HCEC 1CT (cell line): ENCODE data around the gene ANXA7.
"Not testable (repeated sequence)": the region's sequence is repeated elsewhere in the genome, so short reads cannot be mapped to it uniquely, and the experiment has no call there.

Experiments used
- DNase-seq: peaks from one replicate; pipeline ENCODE4 v3.0.0-alpha.2; 2017

Gene ANXA7

DNA sequence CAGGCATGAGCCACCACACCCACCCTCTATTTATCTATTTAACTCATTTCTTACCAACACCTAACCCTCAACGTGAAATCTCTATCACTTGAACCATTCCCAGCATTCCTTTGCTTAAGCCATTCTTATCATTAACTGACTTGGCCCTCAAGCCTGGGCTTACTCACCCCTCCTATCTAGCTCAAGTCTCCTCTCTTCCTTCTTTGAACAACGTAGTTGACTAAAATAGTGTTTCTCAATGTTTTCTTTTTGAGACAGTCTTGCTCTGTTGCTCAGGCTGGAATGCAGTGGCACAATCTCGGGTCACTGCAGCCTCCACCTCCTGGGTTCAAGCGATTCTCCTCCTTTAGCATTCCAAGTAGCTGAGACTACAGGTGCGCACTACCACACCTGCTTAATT lies 7.0 kb downstream of the ANXA7 start:
- DNase-seq: no peak

GRCh38 chr10:73405556-73405955 lies 8.3 kb downstream of the ANXA7 start:
- DNase-seq: no peak

- DNase-seq: no peak
Observed at GRCh38 chr10:73404690-73405089, 9.2 kb downstream of the ANXA7 start.

DNA sequence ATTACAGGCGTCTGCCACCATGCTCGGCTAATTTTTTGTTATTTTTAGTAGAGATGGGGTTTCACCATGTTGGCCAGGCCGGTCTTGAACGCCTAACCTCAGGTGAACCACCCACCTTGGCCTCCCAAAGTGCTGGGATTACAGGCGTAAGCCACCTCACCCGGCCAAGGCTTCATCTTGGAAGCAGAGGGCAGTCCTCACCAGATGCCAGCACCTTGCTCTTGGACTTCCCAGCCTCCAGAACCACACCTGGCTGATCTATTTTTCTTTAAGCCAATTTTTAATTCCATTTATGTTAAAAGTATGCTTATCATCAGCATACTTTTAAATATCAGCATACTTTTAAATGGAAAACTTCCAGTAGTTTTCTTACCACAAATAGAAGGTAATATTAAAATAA lies 12.2 kb downstream of the ANXA7 start:
- no peak for DNase-seq

- no peak for DNase-seq
Observed at GRCh38 chr10:73399063-73399462, 14.8 kb downstream of the ANXA7 start.

GRCh38 chr10:73398024-73398423 lies 15.8 kb downstream of the ANXA7 start:
- DNase-seq: no peak

GRCh38 chr10:73394325-73394724 lies 19.5 kb downstream of the ANXA7 start:
- DNase-seq: not testable (repeated sequence)

GRCh38 chr10:73388228-73388627 lies 25.6 kb downstream of the ANXA7 start:
- no peak for DNase-seq

- DNase-seq: no peak
Observed at GRCh38 chr10:73386583-73386982, 27.3 kb downstream of the ANXA7 start.

DNA sequence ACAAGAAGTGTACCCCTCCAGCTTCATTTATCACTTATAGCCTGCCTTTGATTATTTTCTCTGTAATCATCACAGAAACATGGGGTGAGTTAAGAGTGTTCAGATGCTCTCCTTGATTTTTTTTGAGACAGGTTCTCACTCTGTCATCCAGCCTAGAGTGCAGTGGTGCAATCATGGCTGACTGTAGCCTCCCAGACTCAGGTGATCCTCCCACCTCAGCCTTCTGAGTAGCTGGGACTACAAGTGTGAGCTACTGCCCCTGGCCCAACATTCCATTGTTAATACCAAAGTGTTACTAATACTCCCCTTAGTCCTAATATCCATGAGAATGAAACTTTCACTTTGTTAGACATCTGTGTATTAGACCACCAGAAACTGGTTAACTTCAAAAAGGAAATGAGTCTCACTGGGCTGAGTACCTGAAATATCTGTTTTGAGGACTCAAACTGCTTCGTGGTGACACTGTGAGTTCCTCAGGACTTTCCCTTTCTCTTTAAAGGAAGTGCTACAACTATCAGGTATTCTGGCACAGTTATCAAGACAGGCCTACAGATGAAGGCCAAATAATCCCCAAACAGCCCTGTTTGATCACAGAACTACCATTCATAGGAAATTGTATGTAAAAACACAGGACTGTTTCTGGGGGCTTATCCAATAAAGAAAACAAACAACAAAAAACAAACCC lies 34.7 kb downstream of the ANXA7 start:
- DNase-seq: no peak

DNA sequence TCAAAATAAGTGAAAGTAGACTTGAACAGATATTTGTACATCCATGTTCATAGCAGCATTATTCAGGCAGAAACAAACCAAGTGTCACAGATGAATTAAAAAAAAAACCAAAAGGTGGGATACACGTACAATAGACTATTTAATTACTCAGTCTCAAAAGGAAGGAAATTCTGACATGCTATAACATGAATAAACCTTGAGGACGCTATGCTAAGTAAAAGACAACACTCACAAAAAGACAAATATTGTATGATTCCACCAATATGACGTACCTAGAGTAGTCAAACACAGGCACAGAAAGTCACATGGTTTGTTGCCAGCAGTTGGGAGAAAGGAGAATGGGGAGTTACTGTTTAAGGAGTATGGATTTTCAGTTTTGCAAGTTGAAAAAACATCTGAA lies 37.2 kb downstream of the ANXA7 start:
- DNase-seq: no peak

DNA sequence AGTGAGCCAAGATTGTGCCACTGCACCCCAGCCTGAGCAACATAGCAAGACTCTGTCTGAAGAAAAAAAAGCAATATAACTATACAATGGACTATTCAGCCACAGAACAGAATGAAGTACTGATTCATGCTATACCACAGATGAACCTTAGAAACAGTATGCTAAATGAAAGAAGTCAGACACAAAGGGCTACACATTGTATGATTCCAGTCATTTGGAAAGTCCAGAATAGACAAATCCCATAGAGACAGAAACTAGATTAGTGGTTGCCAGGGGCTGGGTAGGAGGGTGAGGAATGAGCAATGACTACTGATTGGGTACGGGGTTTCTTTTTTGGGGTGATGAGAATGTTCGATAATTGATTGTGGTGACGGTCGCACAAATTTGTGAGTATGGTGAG lies 45.6 kb downstream of the ANXA7 start:
- DNase-seq: no peak

- DNase-seq: no peak
Observed at GRCh38 chr10:73366381-73367298, 47.2 kb downstream of the ANXA7 start.

DNA sequence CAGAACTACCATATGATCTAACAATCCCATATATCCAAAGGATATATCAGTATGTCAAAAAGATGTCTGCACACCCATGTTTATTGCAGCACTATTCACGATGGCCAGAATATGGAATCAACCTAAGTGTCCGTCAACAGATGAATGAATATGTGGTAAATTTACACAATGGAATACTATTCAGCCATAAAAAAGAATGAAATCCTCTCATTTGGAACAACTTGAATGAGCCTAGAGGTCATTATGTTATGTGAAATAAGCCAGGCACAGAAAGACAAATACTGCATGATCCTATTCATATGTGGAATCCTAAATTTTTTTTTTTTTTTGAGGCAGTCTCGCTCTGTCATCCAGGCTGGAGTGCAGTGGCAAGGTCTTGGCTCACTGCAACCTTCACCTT lies 48.9 kb downstream of the ANXA7 start:
- DNase-seq: no peak

DNA sequence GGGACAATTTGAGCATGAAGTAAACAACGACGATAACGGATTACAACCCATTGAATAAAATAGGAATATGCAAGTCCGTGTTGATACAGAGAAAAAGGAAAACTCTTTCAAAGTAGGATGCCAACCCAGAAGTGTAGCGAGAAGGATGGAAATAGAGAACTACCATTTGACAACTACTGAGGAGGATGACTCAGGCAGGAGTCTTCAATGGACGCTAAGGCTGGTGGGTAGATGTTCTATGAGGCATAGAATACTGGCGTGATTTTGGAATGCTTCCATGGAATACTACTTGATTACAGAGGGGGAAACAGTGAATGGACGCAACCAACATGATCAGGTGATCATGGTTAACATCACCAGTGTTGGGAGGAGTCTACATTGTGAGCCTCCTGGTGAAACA lies 54.4 kb downstream of the ANXA7 start:
- DNase-seq: no peak

- peak; percentile 95 for DNase-seq
Observed at GRCh38 chr10:73358331-73359279, 55.3 kb downstream of the ANXA7 start, which contains the start of gene CFAP70. CFAP70 (minus strand) TSS chr10:73358864; CDS start chr10:73354796, 4,068 bp downstream.

DNA sequence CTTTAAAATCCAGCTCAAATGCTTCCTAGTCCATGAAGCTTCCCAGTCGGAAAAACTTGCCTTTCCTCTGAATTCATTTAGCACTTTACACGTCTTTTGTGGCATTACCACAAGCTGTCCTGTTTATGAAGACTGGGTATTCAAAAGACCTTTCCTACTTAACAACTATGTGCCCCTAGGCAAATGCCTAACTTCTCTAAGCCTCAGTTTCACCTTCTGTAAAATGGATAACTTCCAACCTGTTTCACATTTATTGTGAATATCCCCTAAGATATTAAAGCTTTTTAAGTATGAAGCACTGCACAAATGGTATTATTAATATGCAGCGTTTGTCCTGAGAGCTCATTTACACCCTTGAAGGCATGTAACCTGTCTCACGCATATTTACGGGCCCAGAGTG lies 56.0 kb downstream of the ANXA7 start:
- no peak for DNase-seq

DNA sequence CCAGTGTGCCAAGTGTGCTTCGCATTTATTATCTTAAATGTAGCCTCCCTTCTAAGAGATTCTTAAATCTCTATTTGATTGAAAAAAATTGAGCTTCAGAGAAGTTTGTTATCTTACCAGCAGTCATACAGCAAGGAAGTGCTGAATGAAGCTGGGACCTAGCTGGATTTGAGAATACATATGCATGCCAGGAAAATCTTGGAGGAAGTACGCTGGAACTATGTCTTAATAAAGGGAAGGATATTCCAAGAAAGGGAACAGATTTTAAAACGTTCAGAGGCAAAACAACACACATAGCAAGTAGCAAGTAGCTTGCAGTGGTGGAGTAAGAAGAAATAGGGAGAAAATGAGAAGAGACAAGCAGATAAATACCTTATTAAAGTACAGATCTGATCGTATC lies 56.7 kb downstream of the ANXA7 start:
- no peak for DNase-seq

DNA sequence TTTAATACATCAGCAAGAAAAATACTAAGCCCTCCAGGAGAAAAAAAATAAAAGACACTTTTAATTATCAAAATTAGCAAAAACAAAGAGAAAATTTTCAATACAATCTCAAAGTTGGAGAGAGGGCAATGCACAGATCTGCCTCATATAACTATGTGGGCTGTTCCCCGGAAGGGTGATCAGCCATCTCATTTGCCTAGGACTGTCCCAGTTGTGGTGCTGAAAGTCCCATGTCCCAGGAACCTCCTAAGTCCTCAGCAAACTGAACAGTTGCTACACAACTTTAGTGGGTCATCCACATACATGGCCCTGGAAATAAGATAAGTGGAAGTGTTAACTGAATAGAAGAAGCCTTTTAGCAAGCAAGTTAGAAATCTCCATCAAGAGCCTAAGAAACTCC lies 69.6 kb downstream of the ANXA7 start:
- no peak for DNase-seq

- no peak for DNase-seq
Observed at GRCh38 chr10:73340121-73340520, 73.7 kb downstream of the ANXA7 start.

DNA sequence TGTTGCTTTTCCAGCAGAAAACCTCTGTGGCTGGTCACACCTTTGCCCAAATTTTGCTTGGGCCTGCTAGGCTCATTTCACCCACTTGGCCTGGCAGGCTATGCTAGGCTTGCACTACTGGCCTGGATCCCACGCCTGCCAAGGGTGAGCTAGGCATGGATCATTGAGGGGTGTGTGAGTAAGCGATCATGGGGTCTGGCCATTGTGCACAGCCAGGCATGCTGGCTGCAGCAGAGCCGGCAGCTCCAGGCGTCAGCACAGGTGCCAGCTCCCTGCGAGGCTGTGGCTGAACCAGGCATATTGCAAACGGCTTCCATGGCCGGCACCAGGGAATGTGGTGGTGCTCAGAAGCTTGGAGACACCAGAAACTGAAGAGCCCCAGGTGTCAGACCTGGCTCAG lies 74.4 kb downstream of the ANXA7 start:
- no peak for DNase-seq

DNA sequence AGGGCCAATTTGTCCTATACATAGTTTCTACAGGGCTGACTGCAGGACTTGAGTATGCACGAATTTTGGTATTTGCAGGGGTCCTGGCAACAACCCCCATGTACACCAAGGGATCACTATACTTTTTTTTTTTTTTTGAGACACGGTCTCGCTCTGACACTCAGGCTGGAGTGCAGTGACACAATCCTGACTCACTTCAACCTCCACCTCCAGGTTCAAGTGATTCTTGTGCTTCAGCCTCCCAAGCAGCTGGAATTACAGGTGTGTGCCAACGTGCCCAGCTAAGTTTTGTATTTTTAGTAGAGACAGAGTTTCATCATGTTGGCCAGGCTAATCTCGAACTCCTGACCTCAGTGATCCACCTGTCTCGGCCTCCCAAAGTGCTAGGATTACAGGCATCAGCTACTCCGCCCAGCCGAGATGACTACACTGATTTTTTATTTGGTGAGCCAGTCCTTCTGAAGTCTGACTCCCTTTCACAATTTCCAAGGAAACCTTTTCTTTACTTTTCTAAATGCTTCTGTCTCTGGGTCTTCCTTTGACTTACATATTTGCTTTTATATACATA lies 75.0 kb downstream of the ANXA7 start:
- no peak for DNase-seq

GRCh38 chr10:73333202-73333601 lies 80.7 kb downstream of the ANXA7 start:
- DNase-seq: no peak
